Neuronal stem cell (in vitro differentiated cells): ENCODE data around the gene SMYD4.
A peak's percentile ranks its signal among the peaks of the same experiment; 100 is the strongest.

Experiments
- DNase-seq: peaks from one replicate; pipeline ENCODE4 v3.0.0-alpha.2; 2013; ENCODE audit warnings: low spot score
- H2AFZ ChIP-seq: one replicate; pipeline ENCODE4 v1.6.1; 2013; ENCODE audit warnings: mild to moderate bottlenecking, low read length, inconsistent platforms
- H2AK5ac ChIP-seq: 2 replicates; pipeline ENCODE4 v1.6.1; 2013; ENCODE audit warnings: low read depth, mild to moderate bottlenecking, inconsistent platforms, low read length, moderate library complexity, mixed read lengths
- H2BK120ac ChIP-seq: 2 replicates; pipeline ENCODE4 v1.6.1; 2013; ENCODE audit warnings: low read depth, mild to moderate bottlenecking, inconsistent platforms, low read length, moderate library complexity, mixed read lengths
- H2BK12ac ChIP-seq: one replicate; pipeline ENCODE4 v1.6.1; 2013; ENCODE audit warnings: low read length, inconsistent platforms
- H2BK15ac ChIP-seq: 2 replicates; pipeline ENCODE4 v1.6.1; 2013; ENCODE audit warnings: mild to moderate bottlenecking, low read length, inconsistent platforms, mixed read lengths
- H2BK5ac ChIP-seq: one replicate; pipeline ENCODE4 v1.6.1; 2013; ENCODE audit warnings: inconsistent platforms, mild to moderate bottlenecking, low read length, moderate library complexity
- H3K14ac ChIP-seq: one replicate; pipeline ENCODE4 v1.6.1; 2013; ENCODE audit warnings: low read length, inconsistent platforms
- H3K18ac ChIP-seq: 2 replicates; pipeline ENCODE4 v1.6.1; 2013; ENCODE audit warnings: low read length, inconsistent platforms
- H3K23ac ChIP-seq: 2 replicates; pipeline ENCODE4 v1.6.1; 2013; ENCODE audit warnings: low read depth, mild to moderate bottlenecking, mixed read lengths, low read length, inconsistent platforms; ENCODE audit not compliant: poor library complexity
- H3K27ac ChIP-seq: replicated peaks from 3 replicates; pipeline ENCODE4 v1.5.1; 2013; ENCODE audit warnings: low read length, inconsistent platforms
- H3K27me3 ChIP-seq, 3 experiments: 2 replicates each; pipeline ENCODE4 v1.6.1; 2013; ENCODE audit warnings: low read length in 3 of 3, mild to moderate bottlenecking in 2 of 3, inconsistent platforms in 1 of 3, low read depth in 1 of 3, mixed read lengths in 1 of 3, moderate library complexity in 1 of 3; ENCODE audit not compliant: control insufficient read depth in 3 of 3, insufficient read depth in 3 of 3
- H3K36me3 ChIP-seq, 2 donors: replicated peaks in 1 of 2; 2 replicates each; pipeline ENCODE4 v1.6.1; 2013; ENCODE audit warnings: low read length in 2 of 2; ENCODE audit not compliant: control insufficient read depth in 2 of 2, insufficient read depth in 2 of 2
- H3K4ac ChIP-seq: 2 replicates; pipeline ENCODE4 v1.6.1; 2013; ENCODE audit warnings: inconsistent platforms, mild to moderate bottlenecking, low read length, moderate library complexity
- H3K4me1 ChIP-seq, 2 donors: 1 replicate in 1 of 2; 2 replicates in 1 of 2; pipeline ENCODE4 v1.6.1; 2013; ENCODE audit warnings: low read length in 2 of 2, low read depth in 1 of 2; ENCODE audit not compliant: control insufficient read depth in 2 of 2, insufficient read depth in 1 of 2
- H3K4me2 ChIP-seq: one replicate; pipeline ENCODE4 v1.6.1; 2013; ENCODE audit warnings: mild to moderate bottlenecking, low read length, inconsistent platforms; ENCODE audit not compliant: insufficient read depth, poor library complexity, severe bottlenecking
- H3K4me3 ChIP-seq, 2 donors: 2 replicates each; pipeline ENCODE4 v1.5.1; 2013; ENCODE audit warnings: low read length in 2 of 2, mild to moderate bottlenecking in 2 of 2, inconsistent platforms in 1 of 2, moderate library complexity in 1 of 2
- H3K79me1 ChIP-seq: one replicate; pipeline ENCODE4 v1.6.1; 2013; ENCODE audit warnings: low read depth, mild to moderate bottlenecking, inconsistent platforms, low read length, moderate library complexity
- H3K9ac ChIP-seq: one replicate; pipeline ENCODE4 v1.6.1; 2013; ENCODE audit warnings: mild to moderate bottlenecking, low read depth, low read length, inconsistent platforms; ENCODE audit not compliant: poor library complexity
- H3K9me3 ChIP-seq, 2 donors: replicated peaks in 1 of 2; 2 replicates each; pipeline versions ENCODE3 to v1.6.1; 2013; ENCODE audit warnings: low read length in 2 of 2, mild to moderate bottlenecking in 2 of 2, inconsistent platforms in 1 of 2, low read depth in 1 of 2, mixed read lengths in 1 of 2, moderate library complexity in 1 of 2; ENCODE audit not compliant: control insufficient read depth in 2 of 2, insufficient read depth in 1 of 2
- H4K8ac ChIP-seq: one replicate; pipeline ENCODE4 v1.6.1; 2013; ENCODE audit warnings: low read depth, mild to moderate bottlenecking, inconsistent platforms, low read length, moderate library complexity
- H4K91ac ChIP-seq: one replicate; pipeline ENCODE4 v1.6.1; 2013; ENCODE audit warnings: low read length, low read depth, mild to moderate bottlenecking, inconsistent platforms; ENCODE audit not compliant: poor library complexity
- WGBS, 2 donors: extraction: QIAGEN DNeasy Blood & Tissue Kit; methylation state at CpG; one replicate each; pipeline ENCODE4 v1.1.7; 2013; ENCODE audit warnings: missing lambda C conversion rate in 2 of 2, mixed read lengths in 1 of 2; ENCODE audit not compliant: insufficient read length in 2 of 2, insufficient replicate concordance in 1 of 2; ENCODE audit errors: extremely low coverage in 2 of 2; 5-methylcytosine and 5-hydroxymethylcytosine counted together

SMYD4 gene

DNA sequence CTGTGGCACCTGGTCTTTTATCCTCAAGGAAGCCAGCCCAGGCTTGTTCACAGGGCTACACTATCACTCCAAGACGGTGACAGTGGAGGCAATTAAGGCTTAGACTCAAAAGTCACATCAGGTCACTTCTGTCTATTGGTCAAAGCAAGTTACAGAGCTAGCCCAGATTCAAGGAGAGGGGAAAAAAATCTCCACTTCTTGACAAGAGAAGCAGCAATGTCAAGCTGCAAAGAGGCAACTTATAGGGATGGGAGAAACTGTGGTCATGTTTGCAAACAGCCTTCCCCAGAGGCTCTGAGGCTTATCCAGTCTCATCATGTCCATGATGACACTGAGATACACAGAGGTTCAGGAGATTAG lies 36.3 kb downstream of the SMYD4 start:
- Histone ChIP-seq H4K8ac (no peak overlapping the region), H3K27me3 (no peaks in the 10 kb centered on the region), H3K14ac (no peak overlapping the region), H4K91ac (no peak overlapping the region), H3K18ac (no peak overlapping the region), H3K9me3 (no peaks in the 10 kb centered on the region), H2BK120ac (no peak overlapping the region), H2BK5ac (no peak overlapping the region), H3K79me1 (peaks cover 2% of the 10 kb centered on the region), H3K27ac (no peak overlapping the region), H3K4ac (no peak overlapping the region), H3K36me3 (peaks cover 2 to 64% of the 10 kb centered on the region in 2 donors), H2AFZ (no peak overlapping the region), H3K4me2 (no peak overlapping the region), H3K4me3 (no peak overlapping the region), H2AK5ac (no peak overlapping the region), H3K23ac (no peak overlapping the region), H3K4me1 (no peaks in the 10 kb centered on the region), H2BK12ac (no peak overlapping the region), H3K9ac (no peak overlapping the region), H2BK15ac (no peak overlapping the region)
- no peak for DNase-seq
- WGBS, 2 donors = no CpG with 5 or more reads among the region's 1 CpG

DNA sequence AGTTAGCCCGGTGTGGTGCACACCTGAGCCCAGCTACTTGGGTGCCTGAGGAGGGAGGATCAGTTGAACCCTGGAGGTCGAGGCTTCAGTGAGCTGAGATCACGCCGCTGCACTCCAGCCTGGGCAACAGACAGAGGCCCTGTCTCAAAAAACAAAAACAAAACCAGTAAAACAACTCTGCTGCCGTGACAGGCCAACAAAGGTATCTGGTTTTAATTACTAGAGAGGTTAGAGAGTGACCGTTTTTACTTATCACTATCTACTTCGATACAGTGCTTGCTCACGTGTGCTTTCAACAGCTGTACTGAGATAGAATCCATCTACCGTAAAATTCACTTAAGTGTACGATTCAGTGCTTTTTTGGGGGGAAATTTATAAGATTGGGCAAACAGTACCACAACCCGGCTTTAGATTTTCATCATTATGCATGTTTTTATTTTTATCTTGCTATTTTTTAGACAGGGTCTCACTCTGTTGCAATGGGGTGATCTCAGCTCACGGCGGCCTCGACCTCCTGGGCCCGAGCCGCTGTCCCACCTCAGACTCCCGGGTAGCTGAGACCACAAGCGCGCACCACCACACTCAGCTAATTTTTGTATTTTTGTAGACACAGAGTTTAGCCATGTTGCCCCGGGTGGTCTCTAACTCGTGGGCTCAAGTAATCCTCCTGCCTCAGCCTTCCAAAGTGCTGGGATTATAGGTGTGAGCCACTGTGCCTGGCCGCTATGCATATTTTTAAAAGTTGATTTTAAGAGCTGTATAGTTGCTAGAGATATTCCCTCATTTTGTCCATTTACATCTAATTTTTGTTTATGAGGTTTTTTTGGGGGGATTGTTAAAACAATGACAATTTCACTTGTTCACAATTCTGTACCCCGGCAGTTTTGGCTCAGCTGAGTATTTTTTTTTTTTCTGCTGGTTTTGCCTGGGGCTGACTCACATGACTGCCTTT lies 36.9 kb downstream of the SMYD4 start:
- DNase-seq = no peak

DNA sequence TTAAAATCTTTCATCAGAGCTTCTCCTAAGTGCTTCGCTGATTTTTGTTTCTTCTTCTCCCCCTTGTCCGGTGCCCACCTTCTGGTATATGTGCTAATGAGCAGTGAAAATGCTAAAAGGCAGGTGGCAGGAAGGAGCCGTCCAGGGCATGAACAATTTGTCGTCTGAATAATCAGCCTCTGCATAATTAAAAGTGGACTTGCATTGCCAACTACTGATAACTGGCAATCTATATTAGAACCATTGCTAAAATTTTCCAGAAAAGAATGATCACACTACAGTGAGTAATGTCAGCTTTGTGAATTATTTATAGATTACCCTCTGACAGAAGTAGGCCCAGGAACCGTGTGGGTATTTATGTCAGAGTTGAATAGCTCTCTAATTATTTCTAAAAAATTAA lies 39.8 kb downstream of the SMYD4 start:
- Histone ChIP-seq H3K4ac (no peak overlapping the region), H3K4me1 (no peaks in the 10 kb centered on the region), H2BK5ac (no peak overlapping the region), H4K8ac (no peak overlapping the region), H3K4me2 (no peak overlapping the region), H2AK5ac (no peak overlapping the region), H3K9me3 (no peaks in the 10 kb centered on the region), H3K36me3 (peaks cover 11 to 65% of the 10 kb centered on the region in 2 donors), H3K23ac (no peak overlapping the region), H2BK15ac (no peak overlapping the region), H4K91ac (no peak overlapping the region), H3K27me3 (no peaks in the 10 kb centered on the region), H2AFZ (no peak overlapping the region), H2BK12ac (no peak overlapping the region), H3K14ac (no peak overlapping the region), H3K9ac (no peak overlapping the region), H3K4me3 (no peak overlapping the region), H3K27ac (no peak overlapping the region), H2BK120ac (no peak overlapping the region), H3K79me1 (no peaks in the 10 kb centered on the region), H3K18ac (no peak overlapping the region)
- WGBS, 2 donors = no CpG with 5 or more reads among the region's 5 CpGs
- no peak for DNase-seq

More for the DNA sequence above, 36.9 kb downstream of the SMYD4 start:
- Histone ChIP-seq H2BK12ac (no peak overlapping the region), H3K4me1 (no peaks in the 10 kb centered on the region), H3K4me3 (no peak overlapping the region), H3K4ac (no peak overlapping the region), H3K23ac (no peak overlapping the region), H2AFZ (no peak overlapping the region), H2BK15ac (no peak overlapping the region), H2BK5ac (no peak overlapping the region), H3K18ac (no peak overlapping the region), H3K27ac (no peak overlapping the region), H4K8ac (no peak overlapping the region), H4K91ac (no peak overlapping the region), H2AK5ac (no peak overlapping the region), H3K4me2 (no peak overlapping the region), H3K27me3 (no peaks in the 10 kb centered on the region), H3K9ac (no peak overlapping the region), H3K36me3 (peaks cover 2 to 60% of the 10 kb centered on the region in 2 donors), H3K79me1 (no peaks in the 10 kb centered on the region), H3K9me3 (no peaks in the 10 kb centered on the region), H2BK120ac (no peak overlapping the region), H3K14ac (no peak overlapping the region)
- no CpG with 5 or more reads among the region's 23 CpGs for WGBS, 2 donors

DNA sequence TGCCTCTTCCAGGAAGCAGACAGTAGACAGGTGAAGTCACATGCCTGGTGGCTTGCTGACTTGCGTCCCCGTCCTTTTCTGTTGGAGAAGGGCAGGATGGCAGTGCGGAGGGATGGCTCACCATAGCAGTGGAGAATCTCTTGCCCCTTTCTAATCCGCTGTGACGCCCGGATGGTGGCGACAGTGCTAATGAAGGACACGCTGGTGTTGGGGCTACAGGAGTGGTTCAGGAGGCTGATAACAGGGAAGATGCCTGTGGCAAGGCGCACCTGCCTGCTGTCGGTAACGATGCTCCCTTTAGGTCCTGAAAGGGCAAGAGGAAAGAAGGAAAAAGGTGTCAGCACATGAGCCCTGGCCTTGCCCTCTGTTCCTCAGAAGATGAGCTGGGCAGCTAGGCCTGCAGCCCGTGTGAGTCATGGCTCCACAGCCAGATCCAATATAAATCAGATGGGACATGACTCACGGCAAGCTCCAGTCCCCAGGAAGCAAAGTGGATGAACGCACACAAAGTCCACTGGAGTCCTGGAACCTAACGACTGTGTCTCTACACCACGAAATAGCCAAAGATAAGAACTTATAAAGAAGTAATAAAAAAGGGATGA lies 42.3 kb downstream of the SMYD4 start:
- no peak overlapping the region for H3K14ac ChIP-seq
- H4K8ac ChIP-seq = no peak overlapping the region
- no peak overlapping the region for H3K4me3 ChIP-seq
- H3K9ac ChIP-seq = peak overlapping the region; percentile 64
- no peak for DNase-seq
- no peak overlapping the region for H3K18ac ChIP-seq
- no peak overlapping the region for H2AFZ ChIP-seq
- peaks cover 27 to 69% of the 10 kb centered on the region in 2 donors for H3K36me3 ChIP-seq
- no peak overlapping the region for H4K91ac ChIP-seq
- no peak overlapping the region for H2BK120ac ChIP-seq
- no CpG with 5 or more reads among the region's 16 CpGs for WGBS, 2 donors
- H3K4me1 ChIP-seq = no peaks in the 10 kb centered on the region
- no peak overlapping the region for H2BK12ac ChIP-seq
- no peak overlapping the region for H3K4me2 ChIP-seq
- peak overlapping the region; percentile 47 for H3K23ac ChIP-seq
- no peak overlapping the region for H2BK5ac ChIP-seq
- H2BK15ac ChIP-seq = no peak overlapping the region
- no peaks in the 10 kb centered on the region for H3K79me1 ChIP-seq
- no peak overlapping the region for H3K4ac ChIP-seq
- H3K9me3 ChIP-seq = no peaks in the 10 kb centered on the region
- H2AK5ac ChIP-seq = no peak overlapping the region
- H3K27me3 ChIP-seq = no peaks in the 10 kb centered on the region
- H3K27ac ChIP-seq = no peak overlapping the region
